C4-2B (cell line): ENCODE data around the gene WWOX.

Experiments used
- CTCF ChIP-seq: fragments of 450-650 bp; conservative IDR thresholded peaks from 2 replicates; pipeline ENCODE4 v1.5.1; 2017; ENCODE audit warnings: mild to moderate bottlenecking
- ZFX ChIP-seq: fragments of 450-650 bp; IDR thresholded peaks from 2 replicates; pipeline ENCODE4 v1.6.1; 2017

- no peak for TF ChIP-seq CTCF
- TF ChIP-seq ZFX, result no peak
Observed at GRCh38 chr16:78773706-78774105, 674.3 kb downstream of the WWOX start.
